ENCODE data around the gene SULF2.

SULF2 gene

GRCh38 chr20:47711046-47711752, 74.1 kb downstream of the SULF2 start:
- DNase-seq (ENCODE audit: low read depth in 2 of 2) = no peak

- DNase-seq (ENCODE audit: low read depth in 2 of 2) = no peak
These were observed 74.6 kb downstream of the SULF2 start for GRCh38 chr20:47710665-47711045.

- no peak for DNase-seq (ENCODE audit: low read depth in 2 of 2)
These were observed 76.1 kb downstream of the SULF2 start for GRCh38 chr20:47708953-47709833.

GRCh38 chr20:47708140-47708807, 77.0 kb downstream of the SULF2 start:
- DNase-seq (ENCODE audit: low read depth in 2 of 2) = no peak

GRCh38 chr20:47706345-47706744, 78.9 kb downstream of the SULF2 start:
- DNase-seq (ENCODE audit: low read depth in 2 of 2) = no peak

- no peak for DNase-seq (ENCODE audit: low read depth in 2 of 2)
These were observed 79.8 kb downstream of the SULF2 start for GRCh38 chr20:47705497-47705856.

GRCh38 chr20:47704746-47705496, 80.4 kb downstream of the SULF2 start:
- DNase-seq (ENCODE audit: low read depth in 2 of 2) = no peak

GRCh38 chr20:47703748-47704147, 81.5 kb downstream of the SULF2 start:
- no peak for DNase-seq (ENCODE audit: low read depth in 2 of 2)

- no peak for DNase-seq (ENCODE audit: low read depth in 2 of 2)
These were observed 83.7 kb downstream of the SULF2 start for GRCh38 chr20:47701612-47702011.

- DNase-seq (ENCODE audit: low read depth in 2 of 2) = no peak
These were observed 85.0 kb downstream of the SULF2 start for GRCh38 chr20:47700327-47700726.

- no peak for DNase-seq (ENCODE audit: low read depth in 2 of 2)
These were observed 85.5 kb downstream of the SULF2 start for GRCh38 chr20:47699818-47700217.

GRCh38 chr20:47698142-47698541, 87.1 kb downstream of the SULF2 start:
- no peak for DNase-seq (ENCODE audit: low read depth in 2 of 2)

GRCh38 chr20:47696856-47697255, 88.4 kb downstream of the SULF2 start:
- no peak for DNase-seq (ENCODE audit: low read depth in 2 of 2)

- DNase-seq (ENCODE audit: low read depth in 2 of 2) = no peak
These were observed 91.1 kb downstream of the SULF2 start for GRCh38 chr20:47694021-47694818.

- no peak for DNase-seq (ENCODE audit: low read depth in 2 of 2)
These were observed 93.7 kb downstream of the SULF2 start for GRCh38 chr20:47691625-47692024.

GRCh38 chr20:47689731-47690130, 95.5 kb downstream of the SULF2 start:
- no peak for DNase-seq (ENCODE audit: low read depth in 2 of 2)

- DNase-seq (ENCODE audit: low read depth in 2 of 2) = no peak
These were observed 96.6 kb downstream of the SULF2 start for GRCh38 chr20:47688385-47689381.

- no peak for DNase-seq (ENCODE audit: low read depth in 2 of 2)
These were observed 97.9 kb downstream of the SULF2 start for GRCh38 chr20:47687095-47687987.

GRCh38 chr20:47686545-47686944, 98.7 kb downstream of the SULF2 start:
- no peak for DNase-seq (ENCODE audit: low read depth in 2 of 2)
